Spleen (tissue), 11 donors: ENCODE data around the gene HEXB. TPM values are rescaled to one million over a fixed set of nuclear protein-coding genes. Genes with fewer than 3 reads are reported as not detected.

ENCODE experiments used
- polyA plus RNA-seq, 3 donors: library from polyadenylated mRNA; stranded (reverse); fragments of 200-250 nt; gene quantifications; one replicate each; pipeline ENCODE4 v1.2.1, GENCODE V29; 2013
- small RNA-seq, 4 donors: library from RNA; depleted of rRNA; stranded (forward); fragments of <200 nt; gene quantifications; one replicate each; pipeline ENCODE3, GENCODE V24; 2016
- total RNA-seq, 7 donors: library from RNA; depleted of rRNA in 3 of 7; stranded (reverse); fragments of >200 nt in 3 of 7; fragmentation: NEBNext Ultra II Directional in 4 of 7; extraction: Animal tissue kit (Norgen Biotek cat#: 25700) in 4 of 7; gene quantifications; one replicate each; pipeline versions ENCODE4 v1.1.0 to v1.2.1, GENCODE V29; 2016 to 2021
- donor health status: healthy with polysubstance abuse.
- donor health status: DM: no; HTN: no; CAD: no; lungs with moderate emphysema.
- donor health status: DM: no; HTN: no; CAD: no.
- donor health status: Bipolar disorder and iron deficiency.
- donor health status: healthy.
- donor health status: DM: no; HTN: no; CAD: no.
- donor health status: DM: yes; HTN: yes; CAD: no.

HEXB gene
- total and polyA plus RNA-seq, 10 donors: 61.9 to 119 (median 83.7) TPM

Small RNA genes within 50 kb of the gene (small RNA-seq; reads per million reads assigned to genes)
- gene RNU6-658P: 0 reads per million in 4 donors

Other genes starting within 250 kb of the HEXB start
- 10 to 100 TPM in 6 of 7 donors, 1 to 10 TPM in 1; 5.4 to 19.5 (median 13.5) TPM for gene ENC1, start 44.5 kb upstream of the HEXB start, total RNA-seq
- 10 to 100 TPM in 1 of 3 donors, 1 to 10 TPM in 2; 3.8 to 10.0 (median 7.4) TPM for gene ENC1, start 44.5 kb upstream of the HEXB start, polyA plus RNA-seq
- 10 to 100 TPM; 18.0 to 34.2 (median 21.6) TPM for gene GFM2, start 81.9 kb downstream of the HEXB start, total RNA-seq
- 10 to 100 TPM; 15.4 to 22.4 (median 15.5) TPM for gene GFM2, start 81.9 kb downstream of the HEXB start, polyA plus RNA-seq
- 100 to 1,000 TPM in 1 of 7 donors, 10 to 100 TPM in 6; 46.6 to 110 (median 76.8) TPM for gene NSA2, start 82.0 kb downstream of the HEXB start, total RNA-seq
- 100 to 1,000 TPM; 120 to 191 (median 175) TPM for gene NSA2, start 82.0 kb downstream of the HEXB start, polyA plus RNA-seq
- gene FAM169A, start 181.2 kb downstream of the HEXB start, total RNA-seq: 10 to 100 TPM in 2 of 7 donors, 1 to 10 TPM in 5; 7.3 to 16.8 (median 8.1) TPM
- 1 to 10 TPM; 1.1 to 1.7 (median 1.5) TPM for gene FAM169A, start 181.2 kb downstream of the HEXB start, polyA plus RNA-seq